ENCODE measurements around the gene HMGXB4. TPM values are rescaled to one million over a fixed set of nuclear protein-coding genes. Genes with fewer than 3 reads are reported as not detected.

HMGXB4 gene
- total and polyA plus RNA-seq, 2 donors (not counting 1 experiment from before 2014, with no cell fraction given): 5.9 to 25.2 TPM

- Histone ChIP-seq H4K20me1 (ENCODE audit: control insufficient read depth, insufficient read depth, low read length, poor library complexity, severe bottlenecking) (no peaks in the 10 kb centered on the region), H3K4me1 (ENCODE audit: control insufficient read depth in 2 of 2, insufficient read depth in 2 of 2, low read length in 2 of 2) (no peaks in the 10 kb centered on the region), H3K4me2 (replicated peaks; ENCODE audit: low read depth, low read length, poor library complexity, severe bottlenecking) (no peak overlapping the region), H3K27me3 (replicated peaks in 1 of 4; ENCODE audit: control extremely low read depth in 1 of 4, control insufficient read depth in 3 of 4, insufficient read depth in 4 of 4, low read length in 3 of 4) (peaks cover 0 to 13% (median 0%) of the 10 kb centered on the region in 4 experiments), H3K79me2 (ENCODE audit: control insufficient read depth, insufficient read depth, low read length) (no peaks in the 10 kb centered on the region), H3K9ac (ENCODE audit: low read length) (no peak overlapping the region), H3K27ac (ENCODE audit: low read length in 2 of 2) (no peak overlapping the region), H2AFZ (ENCODE audit: insufficient read depth, low read depth, low read length, poor library complexity, severe bottlenecking) (no peak overlapping the region), H3K9me3 (ENCODE audit: control extremely low read depth in 1 of 3, control insufficient read depth in 2 of 3, insufficient read depth in 1 of 3, low read length in 2 of 3) (no peaks in the 10 kb centered on the region), H3K4me3 (ENCODE audit: control extremely low read depth in 1 of 5, extremely low read depth in 1 of 5, insufficient read depth in 1 of 5, low read depth in 2 of 5, low read length in 4 of 5) (no peak overlapping the region), H3K36me3 (replicated peaks in 1 of 2; ENCODE audit: control extremely low read depth in 1 of 2, control insufficient read depth in 1 of 2, extremely low read depth in 1 of 2, insufficient read depth in 2 of 2, low read length in 1 of 2) (no peaks in the 10 kb centered on the region)
- Mint-ChIP-seq H3K27me3 (peaks cover 38% of the 10 kb centered on the region), H3K4me3 (no peak overlapping the region), H3K4me1 (no peaks in the 10 kb centered on the region), H3K27ac (no peak overlapping the region), H3K9me3 (ENCODE audit: insufficient read depth) (no peaks in the 10 kb centered on the region)
- ChIA-PET POLR2A (no interaction called here), CTCF (no interaction called here)
- no peak for ATAC-seq (ENCODE audit: low read depth)
- WGBS (ENCODE audit: insufficient coverage): 75% methylated on average over 2 of the region's 3 CpGs
- intact Hi-C loops (cut with micrococcal nuclease): no loop called here
- TF ChIP-seq EZH2 (IDR thresholded peaks at IDR 0.05; ENCODE audit: borderline replicate concordance, insufficient read depth, low read depth, low read length, poor library complexity, severe bottlenecking) (no peak), CTCF (IDR thresholded peaks at IDR 0.05) (no peak)
- DNase-seq: no peak
Observed at GRCh38 chr22:35212009-35212408, 45.3 kb upstream of the HMGXB4 start.

- POLR2A ChIA-PET: no interaction called here
- TF ChIP-seq CTCF (IDR thresholded peaks at IDR 0.05) (no peak), EZH2 (IDR thresholded peaks at IDR 0.05; ENCODE audit: borderline replicate concordance, insufficient read depth, low read depth, low read length, poor library complexity, severe bottlenecking) (no peak)
- WGBS (ENCODE audit: insufficient coverage): 88% methylated on average over 1 of the region's 3 CpGs
- no peaks in the 10 kb centered on the region for H3K4me1 ChIP-seq (ENCODE audit: control insufficient read depth in 2 of 2, insufficient read depth in 2 of 2, low read length in 2 of 2)
- no peak overlapping the region for H3K27ac Mint-ChIP-seq
- H3K4me3 ChIP-seq (ENCODE audit: control extremely low read depth in 1 of 5, extremely low read depth in 1 of 5, insufficient read depth in 1 of 5, low read depth in 2 of 5, low read length in 4 of 5): no peak overlapping the region
- H2AFZ ChIP-seq (ENCODE audit: insufficient read depth, low read depth, low read length, poor library complexity, severe bottlenecking): no peak overlapping the region
- H3K9ac ChIP-seq (ENCODE audit: low read length): no peak overlapping the region
- H3K4me3 Mint-ChIP-seq: no peak overlapping the region
- no peaks in the 10 kb centered on the region for H3K9me3 Mint-ChIP-seq (ENCODE audit: insufficient read depth)
- H3K27me3 Mint-ChIP-seq: peaks cover 31% of the 10 kb centered on the region
- H3K36me3 ChIP-seq (replicated peaks in 1 of 2; ENCODE audit: control extremely low read depth in 1 of 2, control insufficient read depth in 1 of 2, extremely low read depth in 1 of 2, insufficient read depth in 2 of 2, low read length in 1 of 2): no peaks in the 10 kb centered on the region
- no peaks in the 10 kb centered on the region for H3K79me2 ChIP-seq (ENCODE audit: control insufficient read depth, insufficient read depth, low read length)
- intact Hi-C loops (cut with micrococcal nuclease): no loop called here
- no peak overlapping the region for H3K27ac ChIP-seq (ENCODE audit: low read length in 2 of 2)
- no peaks in the 10 kb centered on the region for H3K4me1 Mint-ChIP-seq
- no peak for DNase-seq
- H4K20me1 ChIP-seq (ENCODE audit: control insufficient read depth, insufficient read depth, low read length, poor library complexity, severe bottlenecking): no peaks in the 10 kb centered on the region
- no peak for ATAC-seq (ENCODE audit: low read depth)
- H3K4me2 ChIP-seq (replicated peaks; ENCODE audit: low read depth, low read length, poor library complexity, severe bottlenecking): no peak overlapping the region
- H3K9me3 ChIP-seq (ENCODE audit: control extremely low read depth in 1 of 3, control insufficient read depth in 2 of 3, insufficient read depth in 1 of 3, low read length in 2 of 3): peaks cover 0 to 1% (median 0%) of the 10 kb centered on the region in 3 donors
- peaks cover 0 to 8% (median 0%) of the 10 kb centered on the region in 4 experiments for H3K27me3 ChIP-seq (replicated peaks in 1 of 4; ENCODE audit: control extremely low read depth in 1 of 4, control insufficient read depth in 3 of 4, insufficient read depth in 4 of 4, low read length in 3 of 4)
- CTCF ChIA-PET: no interaction called here
Observed at GRCh38 chr22:35212996-35213395, 44.3 kb upstream of the HMGXB4 start.

Measured in B cell (primary cell).